ENCODE measurements around the gene HAPSTR1.

Gene HAPSTR1

GRCh38 chr16:9114842-9115241 lies 23.4 kb downstream of the HAPSTR1 start:
- DNase-seq (ENCODE audit: low read depth): no peak
- no peak for TF ChIP-seq CTCF (conservative IDR thresholded peaks at IDR 0.05; ENCODE audit: low read length)
- no peak overlapping the region for H3K4me3 ChIP-seq (ENCODE audit: low read length)

- DNase-seq (ENCODE audit: low read depth): no peak
- TF ChIP-seq CTCF (conservative IDR thresholded peaks at IDR 0.05; ENCODE audit: low read length): no peak
- H3K4me3 ChIP-seq (ENCODE audit: low read length): no peak overlapping the region
Observed at GRCh38 chr16:9115277-9115676, 23.8 kb downstream of the HAPSTR1 start.

GRCh38 chr16:9116141-9116540 lies 24.7 kb downstream of the HAPSTR1 start:
- TF ChIP-seq CTCF (conservative IDR thresholded peaks at IDR 0.05; ENCODE audit: low read length): no peak
- no peak for DNase-seq (ENCODE audit: low read depth)
- no peak overlapping the region for H3K4me3 ChIP-seq (ENCODE audit: low read length)

- H3K4me3 ChIP-seq (ENCODE audit: low read length): no peak overlapping the region
- no peak for DNase-seq (ENCODE audit: low read depth)
- no peak for TF ChIP-seq CTCF (conservative IDR thresholded peaks at IDR 0.05; ENCODE audit: low read length)
Observed at GRCh38 chr16:9118170-9118569, 26.7 kb downstream of the HAPSTR1 start.

- DNase-seq (ENCODE audit: low read depth): peak; percentile 97
Observed at GRCh38 chr16:9119795-9120194, 28.4 kb downstream of the HAPSTR1 start.

GRCh38 chr16:9122342-9122741 lies 30.9 kb downstream of the HAPSTR1 start:
- no peak overlapping the region for H3K4me3 ChIP-seq (ENCODE audit: low read length)
- TF ChIP-seq CTCF (conservative IDR thresholded peaks at IDR 0.05; ENCODE audit: low read length): no peak
- DNase-seq (ENCODE audit: low read depth): no peak

More at GRCh38 chr16:9119795-9120194, 28.4 kb downstream of the HAPSTR1 start:
- peak; percentile 34 for TF ChIP-seq CTCF (conservative IDR thresholded peaks at IDR 0.05; ENCODE audit: low read length)
- no peak overlapping the region for H3K4me3 ChIP-seq (ENCODE audit: low read length)

GRCh38 chr16:9122969-9123368 lies 31.5 kb downstream of the HAPSTR1 start:
- no peak overlapping the region for H3K4me3 ChIP-seq (ENCODE audit: low read length)
- DNase-seq (ENCODE audit: low read depth): no peak
- TF ChIP-seq CTCF (conservative IDR thresholded peaks at IDR 0.05; ENCODE audit: low read length): no peak
